ENCODE results near the gene CREB3L4.

DNA sequence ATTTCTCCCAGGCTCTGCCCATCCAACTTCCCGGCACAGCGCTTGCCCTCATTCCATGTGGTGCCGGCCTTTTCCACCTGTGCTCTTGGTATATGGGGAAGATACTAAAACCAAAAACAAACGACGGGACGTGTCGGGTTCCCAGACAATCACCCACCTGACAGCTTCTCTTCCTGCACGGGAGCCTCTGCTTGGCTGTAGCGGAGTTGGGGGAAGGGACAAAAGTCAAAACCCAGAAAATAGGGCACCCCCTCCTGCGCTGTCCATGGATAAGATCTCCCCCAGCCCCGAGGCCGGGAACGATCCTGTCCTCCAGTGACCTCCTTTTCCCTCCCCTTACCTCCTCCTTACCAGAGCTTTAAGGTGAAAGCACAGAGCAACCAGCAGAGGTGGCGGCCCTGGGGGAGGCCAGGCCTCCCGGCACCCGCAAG, 9.1 kb downstream of the CREB3L4 start:
- TF ChIP-seq ZBTB7A (IDR thresholded peaks at IDR 0.05; ENCODE audit: low read depth) (no peak), TEAD4 (IDR thresholded peaks at IDR 0.05) (no peak), EP300 (IDR thresholded peaks at IDR 0.05; ENCODE audit: borderline replicate concordance) (no peak)

Data from Ishikawa (cell line).